ENCODE results near the gene AADACL2. TPM values are rescaled to one million over a fixed set of nuclear protein-coding genes. Genes with fewer than 3 reads are reported as not detected.
"Not testable (repeated sequence)": the region's sequence is repeated elsewhere in the genome, so short reads cannot be mapped to it uniquely, and the experiment has no call there.

The AADACL2 gene
- total RNA-seq, 1 experiment from 2014 or later = not detected

DNA sequence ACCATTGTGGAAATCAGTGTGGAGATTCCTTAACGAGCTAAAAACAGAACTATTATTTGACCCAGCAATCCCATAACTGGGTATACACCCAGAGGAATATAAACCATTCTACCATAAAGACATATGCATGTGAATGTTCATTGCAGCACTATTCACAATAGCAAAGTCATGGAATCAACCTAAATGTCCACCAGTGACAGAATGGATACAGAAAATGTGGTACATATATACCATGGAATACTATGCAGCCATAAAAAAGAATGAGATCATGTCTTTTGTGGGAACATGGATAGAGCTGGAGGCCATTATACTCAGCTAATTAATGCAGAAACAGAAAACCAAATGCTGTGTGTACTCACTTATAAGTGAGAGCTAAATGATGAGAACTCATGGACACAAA is 31.0 kb downstream of the AADACL2 start:
- not testable (repeated sequence) for DNase-seq (ENCODE audit: low read depth)

DNA sequence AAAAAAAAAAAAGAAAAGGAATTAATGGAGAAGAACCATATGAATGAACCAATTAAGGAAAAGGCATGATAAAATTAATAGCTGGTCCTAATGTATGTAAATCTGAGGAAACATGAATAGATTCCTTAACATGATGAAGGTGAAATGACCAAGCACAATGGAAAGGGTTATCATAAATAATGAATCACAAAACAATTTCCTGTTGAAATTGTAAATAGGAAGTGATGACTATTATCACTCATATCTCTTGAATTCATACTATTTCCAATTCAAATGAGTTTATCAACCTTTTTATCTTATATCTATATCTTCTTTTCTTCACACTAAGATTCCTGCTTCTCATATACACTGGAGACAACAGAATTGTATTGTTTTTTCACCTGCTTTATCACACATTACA is 32.0 kb downstream of the AADACL2 start:
- peak; percentile 32 for DNase-seq (ENCODE audit: low read depth)

DNA sequence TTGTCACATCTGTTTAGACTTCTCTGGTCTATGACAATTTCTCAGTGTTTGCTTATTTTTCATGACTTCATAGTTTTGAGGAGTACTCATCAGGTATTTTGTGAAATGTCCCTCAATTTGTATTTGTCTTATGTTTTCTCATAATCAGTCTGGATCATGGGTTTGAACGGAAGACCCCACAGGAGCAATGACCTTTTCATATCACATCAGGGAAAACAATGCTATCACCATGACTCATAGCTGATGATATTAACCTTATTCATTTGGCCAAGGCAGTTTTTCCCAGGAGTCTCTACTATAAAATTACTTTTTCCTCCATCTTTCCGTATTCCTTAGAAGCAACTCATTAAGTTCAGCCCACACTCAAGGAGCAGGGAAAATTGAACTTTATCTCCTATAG is 32.7 kb downstream of the AADACL2 start:
- DNase-seq (ENCODE audit: low read depth) = peak; percentile 47

DNA sequence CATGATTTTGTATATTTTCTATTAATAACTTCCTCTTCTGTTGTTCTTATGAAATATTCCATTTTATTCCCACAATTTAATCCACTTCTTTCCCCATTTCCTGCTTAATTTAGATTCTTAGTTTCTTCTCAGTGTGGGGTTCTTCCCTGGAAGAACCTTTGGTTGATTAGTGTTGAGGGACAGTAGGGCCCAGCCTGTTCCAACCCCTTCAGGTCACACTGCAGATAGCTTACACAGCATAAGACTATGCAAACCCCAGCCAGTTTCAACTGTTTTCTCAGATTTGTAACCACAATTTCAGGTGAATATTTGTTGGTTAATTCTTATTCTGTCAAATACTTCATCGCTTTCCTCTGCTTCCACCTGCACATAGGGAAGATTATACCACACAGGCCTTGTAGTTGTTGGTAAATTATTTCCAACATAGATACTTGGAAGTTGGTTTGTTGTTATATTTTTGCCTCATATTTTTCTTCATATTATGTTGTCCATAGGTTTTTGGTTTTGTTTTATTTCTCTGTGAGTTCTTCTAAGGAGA is 34.7 kb downstream of the AADACL2 start:
- DNase-seq (ENCODE audit: low read depth) = no peak

DNA sequence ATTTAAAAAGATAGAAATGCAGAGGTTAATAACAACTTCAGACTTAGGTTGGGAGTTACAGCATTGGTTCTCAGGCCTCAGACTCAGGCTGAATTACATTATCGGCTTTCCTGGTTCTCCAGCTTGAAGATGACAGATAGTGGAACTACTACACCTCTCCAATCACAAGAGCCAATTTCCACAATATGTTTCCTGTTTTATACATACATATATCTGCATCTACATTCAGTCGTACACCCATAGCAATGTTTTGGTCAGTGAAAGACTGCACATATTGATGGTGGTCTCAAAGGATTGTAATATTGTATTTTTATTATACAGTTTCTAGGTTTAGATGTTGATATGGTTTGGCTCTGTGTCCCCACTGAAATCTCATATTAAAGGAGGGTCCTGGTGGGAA is 35.4 kb downstream of the AADACL2 start:
- DNase-seq (ENCODE audit: low read depth) = no peak

DNA sequence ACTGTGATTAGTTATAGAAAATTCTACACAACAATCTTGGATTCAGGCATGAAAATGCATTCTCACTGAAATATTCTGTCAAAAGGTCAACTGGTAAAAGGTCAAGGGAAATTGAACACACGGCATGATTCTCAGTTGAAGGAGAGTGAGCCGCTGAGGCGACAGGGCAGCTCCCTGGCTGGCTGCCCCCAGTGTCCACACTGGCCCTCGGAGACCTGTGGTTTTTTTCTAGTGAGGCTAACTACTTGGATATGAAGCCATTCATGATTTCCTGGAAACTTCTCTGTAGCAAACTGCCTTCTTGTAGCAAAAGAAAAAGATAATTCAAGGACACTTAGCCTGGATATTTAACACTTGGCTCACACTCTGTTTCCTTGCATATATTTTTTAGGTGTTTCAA is 37.2 kb downstream of the AADACL2 start:
- DNase-seq (ENCODE audit: low read depth) = no peak

DNA sequence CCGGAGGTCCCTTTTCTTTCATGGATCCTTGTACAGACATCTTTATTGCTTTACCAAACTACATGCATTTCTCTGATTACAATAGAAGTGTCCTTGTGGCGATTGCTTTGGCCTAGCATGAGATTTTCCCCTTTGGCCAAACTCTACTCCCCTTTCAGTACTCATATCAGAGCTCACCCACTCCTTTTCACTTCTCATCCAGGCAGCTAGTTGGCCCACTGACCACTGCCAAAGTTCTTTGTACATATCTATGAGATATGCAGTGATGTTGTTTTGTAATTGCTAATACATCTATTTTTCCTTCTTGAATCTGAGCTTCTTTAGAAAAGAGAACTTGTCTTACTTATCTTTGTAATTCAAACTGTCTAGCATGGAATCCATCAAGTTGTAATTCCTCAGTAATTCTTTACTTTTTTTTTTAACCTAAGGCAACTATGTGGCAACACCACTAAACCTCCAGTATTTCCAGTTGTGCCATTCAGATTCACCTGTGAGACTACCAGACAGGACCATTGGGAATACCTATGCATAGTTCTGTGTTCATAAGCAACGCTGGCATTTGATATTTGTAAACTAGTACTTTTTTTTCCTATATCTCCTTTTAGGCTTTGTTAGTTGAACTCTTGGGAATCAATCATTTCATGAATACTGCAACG is 39.2 kb downstream of the AADACL2 start:
- DNase-seq (ENCODE audit: low read depth) = no peak

DNA sequence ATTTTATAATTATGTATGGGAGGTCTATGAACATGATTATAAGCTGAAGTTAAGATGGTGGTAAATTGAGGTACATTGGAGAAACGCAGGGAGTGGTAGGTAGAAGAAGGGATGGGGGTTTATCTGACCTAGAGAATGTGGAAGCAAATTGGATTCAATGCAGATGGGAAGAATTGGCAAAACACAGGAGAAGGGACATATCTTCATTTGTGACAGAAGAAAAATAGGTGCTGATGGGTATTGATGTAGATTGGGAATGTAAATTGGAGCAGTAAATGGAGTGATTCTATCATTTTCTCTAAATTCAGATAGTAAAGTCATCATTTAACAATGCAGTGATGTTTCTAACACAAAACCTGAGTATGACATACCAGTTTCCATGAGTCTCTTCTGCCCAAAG is 40.5 kb downstream of the AADACL2 start:
- no peak for DNase-seq (ENCODE audit: low read depth)

DNA sequence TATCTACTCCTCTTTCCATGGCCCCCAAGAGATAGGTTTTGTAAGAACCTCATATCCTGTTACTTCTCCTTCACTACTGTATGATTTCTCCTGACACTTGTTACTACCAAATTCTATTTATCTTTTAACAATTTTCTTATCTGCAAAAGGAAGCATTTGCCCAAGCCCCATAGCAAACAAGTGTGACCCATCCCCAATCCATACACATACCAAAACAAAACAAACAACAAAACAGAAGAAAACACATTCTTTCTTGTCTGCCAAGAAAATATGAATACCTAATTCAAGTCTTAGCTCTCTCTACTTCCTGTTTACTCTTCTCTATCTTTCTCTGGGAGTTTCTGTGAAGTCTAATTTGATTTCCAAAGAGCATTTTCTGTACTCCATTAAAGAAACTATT is 41.2 kb downstream of the AADACL2 start:
- no peak for DNase-seq (ENCODE audit: low read depth)

DNA sequence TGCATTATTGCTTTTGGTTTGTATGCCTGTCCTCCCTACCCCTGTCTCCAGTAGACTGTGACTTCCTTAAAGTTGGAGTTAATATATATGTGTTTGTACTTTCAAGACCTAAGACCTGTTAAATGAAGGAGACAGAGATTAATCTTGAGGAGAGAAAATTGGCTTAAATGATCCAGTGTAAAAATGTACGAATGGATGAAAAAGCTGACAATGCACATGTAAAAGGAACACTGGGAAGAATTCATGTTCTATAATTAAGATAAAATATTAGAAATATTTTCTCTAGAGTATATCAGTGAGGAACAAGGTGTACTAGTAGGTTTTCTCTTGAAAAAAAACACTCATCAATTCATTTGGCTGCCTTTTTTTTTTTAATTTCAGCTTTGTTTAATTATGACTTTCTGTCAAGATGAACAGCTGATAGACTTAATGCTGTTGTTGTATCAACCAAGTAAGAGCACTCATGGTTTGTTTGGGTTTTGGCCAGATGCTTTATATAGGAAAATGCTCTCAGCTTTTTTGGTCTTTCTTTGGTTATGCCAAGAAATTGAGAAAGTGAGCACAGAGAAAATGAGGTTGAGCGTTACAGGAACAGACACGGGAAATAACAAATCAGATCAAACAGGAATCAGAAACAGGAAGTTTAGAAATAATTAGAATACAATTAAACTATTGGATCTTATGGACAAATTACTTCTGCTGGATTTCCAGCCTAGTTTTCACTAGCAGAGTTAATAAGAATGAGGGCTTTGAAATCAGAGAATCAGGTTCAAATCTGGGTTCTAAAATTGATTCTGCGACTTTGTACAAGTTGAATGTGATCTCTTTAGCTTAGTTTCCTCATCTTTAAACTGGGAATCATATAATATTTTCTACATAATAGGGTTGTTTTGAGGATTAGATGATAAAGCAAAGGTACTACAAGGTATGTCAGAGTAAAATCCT is 41.9 kb downstream of the AADACL2 start:
- no peak for DNase-seq (ENCODE audit: low read depth)

DNA sequence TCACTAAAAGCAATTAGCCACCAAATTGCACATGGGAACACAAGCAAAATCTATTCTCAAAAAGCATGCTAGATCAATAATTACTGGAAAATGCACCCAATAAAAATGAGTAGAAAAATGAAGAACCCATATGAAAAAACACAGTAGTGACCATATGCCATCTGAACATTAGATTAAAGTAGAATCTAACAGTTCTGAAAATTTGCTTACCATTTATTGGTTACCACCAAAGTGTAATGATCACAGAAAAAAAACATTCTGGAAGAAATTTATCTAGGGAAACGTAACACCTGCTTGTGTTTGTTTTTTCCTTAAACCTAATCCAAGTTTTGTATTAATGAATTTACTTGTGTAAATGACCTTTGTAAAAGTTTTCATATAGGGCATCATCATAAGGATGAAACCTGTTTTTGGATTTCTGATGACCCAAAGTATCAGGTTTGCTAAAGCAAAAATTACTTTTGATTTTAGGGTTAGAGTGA is 42.6 kb downstream of the AADACL2 start:
- no peak for DNase-seq (ENCODE audit: low read depth)

DNA sequence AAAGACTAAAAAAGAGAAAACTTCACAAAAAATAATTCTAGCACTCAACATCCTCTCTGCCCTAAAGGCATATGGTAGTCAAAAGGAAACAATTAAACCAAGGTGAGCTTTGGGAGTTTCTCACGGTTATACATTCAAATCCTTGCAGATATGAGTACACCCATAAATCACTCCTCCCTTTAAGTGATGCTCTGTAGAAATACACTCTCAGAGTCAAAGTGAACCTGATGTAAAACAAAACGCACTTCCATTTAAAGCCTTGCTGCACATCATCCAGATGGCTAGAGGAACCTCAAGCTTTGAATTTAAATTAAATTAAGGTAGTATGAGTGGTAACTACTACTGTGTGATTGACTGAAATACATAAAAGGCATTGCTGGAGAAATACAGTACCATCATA is 44.2 kb downstream of the AADACL2 start:
- no peak for DNase-seq (ENCODE audit: low read depth)

DNA sequence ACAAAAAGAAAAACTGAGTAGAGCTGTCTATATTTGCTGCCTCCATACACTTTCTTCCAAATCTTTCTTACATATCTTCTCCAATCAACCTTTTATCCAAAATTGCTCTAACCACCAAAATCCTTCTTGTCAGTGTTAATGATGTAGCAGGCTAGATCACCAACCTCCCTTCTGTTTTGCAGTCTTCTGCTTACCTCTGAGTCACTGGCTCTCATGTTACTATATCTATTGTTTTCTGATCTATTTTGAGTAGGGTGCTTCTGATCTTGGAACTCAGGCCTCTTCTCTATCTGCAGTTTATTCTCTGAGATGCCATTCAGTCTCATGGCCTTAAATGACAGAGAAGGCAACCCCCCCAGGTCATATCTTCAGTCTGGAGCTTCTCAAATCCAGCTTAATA is 53.9 kb downstream of the AADACL2 start:
- DNase-seq (ENCODE audit: low read depth) = peak; percentile 30

DNA sequence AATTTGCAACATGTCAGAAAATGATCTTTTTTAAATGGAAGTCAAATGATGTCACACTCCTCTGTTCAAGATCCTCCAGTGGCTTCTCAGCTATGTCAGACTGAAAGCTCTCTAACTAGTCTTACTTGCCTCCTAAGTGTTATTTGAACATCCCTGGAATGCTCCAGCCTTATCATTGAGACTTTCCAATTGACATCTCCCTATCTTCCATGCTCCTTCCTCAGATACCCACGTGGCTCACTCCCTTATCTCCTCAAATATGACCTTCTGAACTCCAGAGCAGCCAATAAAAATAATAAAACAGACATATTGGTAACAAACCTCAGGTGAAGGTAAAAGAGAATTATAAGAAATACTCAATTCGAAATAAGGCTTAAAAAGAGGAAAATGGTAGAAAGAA is 54.7 kb downstream of the AADACL2 start:
- DNase-seq (ENCODE audit: low read depth) = no peak

DNA sequence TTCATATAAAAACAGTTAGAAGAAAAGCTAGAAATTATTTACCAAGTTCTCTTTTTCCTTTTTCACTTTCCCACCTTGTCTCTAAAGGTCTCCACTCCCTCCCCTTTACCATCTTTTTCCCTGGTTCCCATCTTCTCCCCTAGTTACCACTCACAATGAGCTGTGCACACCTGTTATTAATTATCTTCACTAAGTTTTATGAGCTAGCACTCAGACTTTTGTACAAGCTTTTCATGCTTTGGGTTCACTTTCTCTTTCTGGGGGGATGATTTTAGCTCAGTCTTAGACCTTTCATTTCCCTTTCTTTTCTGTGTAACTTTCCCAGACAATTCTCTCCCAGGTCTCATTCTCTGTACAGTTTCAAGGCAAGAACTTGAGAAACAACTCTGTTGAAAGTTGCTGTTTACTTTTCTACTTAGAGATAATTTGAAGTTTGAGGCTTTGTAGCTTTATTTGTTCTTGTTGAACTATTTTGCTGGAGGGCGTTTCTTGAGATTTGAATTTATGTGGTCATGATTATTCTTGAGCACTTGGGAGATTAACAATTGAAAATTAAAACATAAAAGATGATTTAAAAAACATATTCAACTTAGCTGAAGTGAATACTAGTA is 56.2 kb downstream of the AADACL2 start:
- no peak for DNase-seq (ENCODE audit: low read depth)

DNA sequence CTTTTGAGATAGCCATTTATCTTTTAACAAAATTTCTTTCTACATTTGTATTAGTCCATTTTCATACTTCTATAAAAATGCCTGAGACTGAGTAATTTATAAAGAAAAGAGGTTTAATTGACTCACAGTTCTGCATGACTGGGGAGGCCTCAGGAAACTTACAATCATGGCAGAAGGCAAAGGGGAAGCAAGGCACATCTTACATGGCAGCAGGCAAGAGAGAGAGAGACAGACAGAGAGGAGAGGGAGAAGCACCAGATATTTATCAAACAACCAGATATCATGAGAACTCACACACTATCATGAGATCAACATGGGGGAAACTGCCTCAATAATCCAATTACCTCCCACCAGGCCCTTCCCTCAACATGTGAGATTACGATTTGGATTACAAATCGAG is 57.0 kb downstream of the AADACL2 start:
- DNase-seq (ENCODE audit: low read depth) = not testable (repeated sequence)

DNA sequence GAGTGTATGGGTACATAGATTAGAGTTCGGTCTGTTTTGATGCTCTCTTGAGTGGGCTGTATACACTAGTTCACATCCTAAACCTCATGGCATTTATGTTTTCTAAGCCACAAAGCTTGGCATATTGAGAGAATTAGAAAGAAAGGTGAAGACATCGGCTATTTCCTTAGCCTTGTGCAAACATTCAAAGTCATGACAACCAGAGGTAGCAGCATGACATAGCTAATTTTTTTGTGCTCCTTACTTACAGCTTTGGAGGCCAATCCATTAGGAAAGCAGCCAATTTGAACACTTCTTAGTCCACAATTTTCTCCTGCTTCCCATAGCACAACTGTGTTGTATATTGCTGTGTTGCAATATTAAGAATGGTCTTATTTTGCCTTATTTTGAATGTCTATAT is 58.7 kb downstream of the AADACL2 start:
- no peak for DNase-seq (ENCODE audit: low read depth)

DNA sequence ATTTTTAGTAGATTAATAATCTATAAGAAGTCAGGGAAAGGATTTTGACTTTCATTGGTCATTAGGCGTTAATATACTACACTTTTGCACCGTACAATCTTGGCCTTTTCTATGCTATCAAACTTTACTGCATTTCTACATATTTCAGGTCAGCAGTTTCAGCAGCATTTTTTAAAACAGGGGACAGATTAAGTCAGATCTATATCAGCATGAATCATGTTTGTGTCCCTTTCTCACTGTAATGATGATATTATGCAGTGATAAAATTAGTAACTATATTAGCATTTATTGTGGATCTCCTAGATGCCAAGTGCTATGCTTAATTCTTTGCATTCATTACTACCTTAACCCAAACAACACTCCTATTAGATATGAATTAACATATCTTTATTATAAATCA is 59.9 kb downstream of the AADACL2 start:
- no peak for DNase-seq (ENCODE audit: low read depth)

DNA sequence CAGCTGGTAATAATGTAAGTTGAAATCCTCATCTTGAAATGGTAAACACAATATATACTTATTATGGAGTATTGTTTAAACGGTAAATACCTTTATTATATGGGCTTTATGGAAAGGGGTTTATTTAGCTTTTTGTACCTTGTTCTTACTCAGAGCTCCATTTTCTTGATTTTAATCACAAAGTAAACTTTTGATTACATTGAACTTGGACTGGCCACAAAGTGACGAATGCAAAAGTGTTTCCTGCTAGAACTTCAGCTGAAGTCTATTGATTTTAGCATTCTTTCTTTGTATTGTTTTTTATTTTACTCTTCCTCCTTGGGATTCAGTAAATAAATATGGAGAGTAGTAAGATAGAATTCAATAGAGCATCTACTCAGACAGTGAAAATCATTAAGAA is 60.4 kb downstream of the AADACL2 start:
- no peak for DNase-seq (ENCODE audit: low read depth)

DNA sequence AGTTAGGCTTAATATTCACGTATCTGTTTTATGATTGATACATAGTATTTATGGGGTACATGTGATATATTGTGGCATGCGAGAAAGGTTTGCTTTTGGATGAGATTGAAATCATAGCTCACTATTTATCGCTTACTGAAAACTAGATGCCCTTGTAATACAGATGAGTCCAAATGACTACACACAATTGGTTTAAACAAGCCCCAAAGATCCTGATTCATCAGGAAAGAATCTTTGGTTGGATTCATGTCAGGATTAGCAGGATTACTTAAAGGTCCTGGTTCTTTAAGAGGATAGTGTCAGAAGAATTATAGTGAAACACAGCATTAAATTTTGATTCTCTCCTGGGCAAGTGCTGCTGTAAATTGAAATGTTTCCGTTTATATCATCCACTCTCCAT is 61.5 kb downstream of the AADACL2 start:
- peak; percentile 76 for DNase-seq (ENCODE audit: low read depth)

DNA sequence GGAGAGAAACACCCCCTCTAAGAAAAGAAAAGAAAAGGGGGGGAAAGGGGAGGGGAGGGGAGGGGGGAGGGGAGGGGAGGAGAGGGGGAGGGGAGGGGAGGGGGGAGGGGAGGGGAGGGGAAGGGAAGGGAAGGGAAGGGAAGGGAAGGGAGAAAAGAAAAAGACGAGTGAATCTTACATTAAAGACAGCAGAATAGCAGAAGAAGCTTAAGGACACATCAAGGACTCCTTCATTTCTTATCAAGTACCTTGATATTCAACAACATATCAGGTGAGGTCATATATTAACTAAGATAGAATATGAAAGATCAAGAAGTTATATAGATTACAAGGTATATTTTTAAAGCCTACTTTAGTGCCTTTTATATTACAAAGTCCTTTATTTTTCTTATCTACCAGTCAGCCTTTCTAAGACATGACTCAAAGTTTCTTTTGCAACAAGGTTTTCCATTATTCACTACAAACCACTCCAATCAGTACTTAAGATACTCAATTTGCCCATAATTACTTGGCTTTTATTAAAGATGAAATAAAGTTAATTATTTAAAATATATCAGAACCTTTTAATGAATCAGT is 62.5 kb downstream of the AADACL2 start:
- no peak for DNase-seq (ENCODE audit: low read depth)

DNA sequence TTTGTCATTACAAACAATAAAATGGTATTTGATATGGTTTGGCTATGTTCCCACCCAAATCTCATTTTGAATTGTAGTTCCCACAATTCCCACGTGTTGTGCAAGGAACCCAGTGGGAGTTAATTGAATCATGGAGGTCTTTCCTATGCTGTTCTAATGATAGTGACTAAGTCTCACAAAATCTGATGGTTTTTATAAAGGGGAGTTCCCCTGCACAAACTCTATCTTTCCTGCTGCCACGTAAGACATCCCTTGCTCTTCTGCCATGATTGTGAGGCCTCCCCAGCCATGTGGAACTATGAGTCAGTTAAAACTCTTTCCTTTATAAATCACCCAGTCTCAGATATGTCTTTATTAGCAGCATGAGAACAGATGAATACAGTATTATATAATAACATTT is 64.7 kb downstream of the AADACL2 start:
- peak; percentile 77 for DNase-seq (ENCODE audit: low read depth)

Measured in HT1080 (cell line).